ENCODE measurements around the gene HIPK2. TPM values are rescaled to one million over a fixed set of nuclear protein-coding genes. Genes with fewer than 3 reads are reported as not detected.

The HIPK2 gene
- total RNA-seq, 1 donor, result 28.8 TPM

DNA sequence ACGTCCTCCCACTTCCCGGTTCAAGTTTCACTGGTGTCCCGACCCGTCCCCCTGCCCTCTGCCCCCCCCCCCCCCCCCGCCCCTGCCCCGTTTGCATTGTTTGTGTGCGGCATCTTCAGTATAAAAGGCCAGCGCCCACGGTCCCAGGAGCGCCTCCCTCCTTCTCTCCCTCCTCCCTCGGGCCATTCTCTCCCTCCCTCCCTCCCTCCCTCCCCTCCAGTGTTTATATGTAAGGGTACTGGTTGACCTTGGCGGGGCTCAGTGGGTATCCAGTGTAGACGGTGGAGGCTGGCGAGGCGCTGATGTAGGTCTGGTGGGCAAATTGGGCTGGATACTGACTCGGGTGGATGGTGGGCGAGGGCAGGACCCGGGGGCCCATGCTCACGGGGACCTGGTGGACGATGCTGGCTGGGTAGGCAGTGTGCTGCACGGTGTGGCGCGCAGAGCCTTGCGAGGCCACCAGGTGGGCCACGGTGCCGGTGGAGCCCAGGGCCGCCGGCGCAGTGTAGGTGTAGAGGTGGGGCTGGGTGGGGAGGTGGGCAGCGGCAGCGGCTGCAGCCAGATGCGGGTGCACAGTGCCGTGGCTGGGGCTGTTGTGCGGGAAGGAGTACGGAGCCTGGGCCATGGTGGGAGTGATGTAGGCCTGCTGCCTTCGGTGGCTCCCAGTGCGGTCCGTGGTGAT is 205.0 kb downstream of the HIPK2 start:
- TF ChIP-seq, protein P1, sequence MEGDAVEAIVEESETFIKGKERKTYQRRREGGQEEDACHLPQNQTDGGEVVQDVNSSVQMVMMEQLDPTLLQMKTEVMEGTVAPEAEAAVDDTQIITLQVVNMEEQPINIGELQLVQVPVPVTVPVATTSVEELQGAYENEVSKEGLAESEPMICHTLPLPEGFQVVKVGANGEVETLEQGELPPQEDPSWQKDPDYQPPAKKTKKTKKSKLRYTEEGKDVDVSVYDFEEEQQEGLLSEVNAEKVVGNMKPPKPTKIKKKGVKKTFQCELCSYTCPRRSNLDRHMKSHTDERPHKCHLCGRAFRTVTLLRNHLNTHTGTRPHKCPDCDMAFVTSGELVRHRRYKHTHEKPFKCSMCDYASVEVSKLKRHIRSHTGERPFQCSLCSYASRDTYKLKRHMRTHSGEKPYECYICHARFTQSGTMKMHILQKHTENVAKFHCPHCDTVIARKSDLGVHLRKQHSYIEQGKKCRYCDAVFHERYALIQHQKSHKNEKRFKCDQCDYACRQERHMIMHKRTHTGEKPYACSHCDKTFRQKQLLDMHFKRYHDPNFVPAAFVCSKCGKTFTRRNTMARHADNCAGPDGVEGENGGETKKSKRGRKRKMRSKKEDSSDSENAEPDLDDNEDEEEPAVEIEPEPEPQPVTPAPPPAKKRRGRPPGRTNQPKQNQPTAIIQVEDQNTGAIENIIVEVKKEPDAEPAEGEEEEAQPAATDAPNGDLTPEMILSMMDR (IDR thresholded peaks at IDR 0.05; ENCODE audit: insufficient read depth, low read length), result no peak
- H3K4me3 ChIP-seq (ENCODE audit: low read depth, low read length), result no peak overlapping the region
- DNase-seq (ENCODE audit: low read depth), result no peak

DNA sequence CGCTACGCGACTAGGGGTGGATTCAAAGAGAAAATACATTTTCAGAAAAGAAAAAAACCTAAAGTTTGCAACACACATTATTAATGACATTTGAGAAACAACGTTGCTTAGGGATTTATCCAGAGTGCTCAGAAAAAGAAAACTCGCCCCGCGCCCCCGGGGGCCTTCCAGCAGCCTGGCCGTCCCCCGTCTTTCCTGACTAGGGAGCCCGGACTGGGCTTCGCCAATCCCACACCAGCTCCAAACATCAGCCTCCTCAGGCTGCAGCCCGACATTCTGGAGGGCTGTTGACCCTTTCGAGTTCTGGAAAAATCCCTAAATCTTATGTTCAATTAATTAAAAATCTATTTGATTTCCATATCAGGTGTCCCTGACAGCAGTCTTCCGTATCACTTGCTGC is 205.7 kb downstream of the HIPK2 start:
- DNase-seq (ENCODE audit: low read depth), result no peak
- TF ChIP-seq, protein P1 (IDR thresholded peaks at IDR 0.05; ENCODE audit: insufficient read depth, low read length), result no peak
- H3K4me3 ChIP-seq (ENCODE audit: low read depth, low read length), result no peak overlapping the region

DNA sequence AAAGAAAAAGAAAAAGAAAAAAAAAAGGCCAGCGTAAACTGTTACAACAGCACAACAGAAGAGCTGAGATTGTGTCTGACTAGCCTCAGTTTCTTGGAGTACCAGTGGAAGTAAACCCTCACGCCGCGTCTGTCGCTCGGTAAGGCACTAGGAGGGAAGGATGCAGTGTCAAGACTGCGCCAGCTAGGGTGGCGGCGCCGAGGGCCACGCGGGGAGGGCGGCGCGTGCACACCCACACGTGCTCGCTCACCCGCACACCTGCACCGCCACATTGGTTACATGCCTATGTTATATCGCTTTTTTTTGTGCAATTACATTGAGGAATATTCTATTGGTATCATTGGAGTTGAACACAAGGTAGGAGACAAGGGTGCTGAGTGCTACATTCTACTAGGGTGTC is 206.1 kb downstream of the HIPK2 start:
- DNase-seq (ENCODE audit: low read depth), result no peak
- TF ChIP-seq, protein P1 (IDR thresholded peaks at IDR 0.05; ENCODE audit: insufficient read depth, low read length), result no peak
- H3K4me3 ChIP-seq (ENCODE audit: low read depth, low read length), result no peak overlapping the region

DNA sequence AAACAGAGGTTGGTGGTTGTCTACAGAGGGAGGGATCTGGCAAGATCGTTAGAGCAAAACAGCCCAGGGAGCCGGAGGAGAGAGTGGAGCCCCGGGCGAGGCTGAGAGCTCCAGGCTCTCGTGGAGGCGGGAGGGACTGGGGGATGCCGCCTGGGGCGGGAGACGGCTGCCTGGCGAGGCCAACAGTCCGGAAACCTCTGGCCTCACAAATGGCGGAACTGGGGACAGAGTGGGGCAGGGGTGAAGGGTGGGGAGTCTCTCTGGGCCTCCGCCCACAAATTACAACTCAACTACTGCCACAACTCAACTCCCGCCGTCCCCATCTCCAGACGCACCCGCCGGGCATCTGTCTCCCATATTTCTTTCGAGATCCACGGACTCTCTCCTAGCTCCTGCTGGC is 206.6 kb downstream of the HIPK2 start:
- no peak overlapping the region for H3K4me3 ChIP-seq (ENCODE audit: low read depth, low read length)
- TF ChIP-seq, protein P1 (IDR thresholded peaks at IDR 0.05; ENCODE audit: insufficient read depth, low read length), result no peak
- DNase-seq (ENCODE audit: low read depth), result no peak

DNA sequence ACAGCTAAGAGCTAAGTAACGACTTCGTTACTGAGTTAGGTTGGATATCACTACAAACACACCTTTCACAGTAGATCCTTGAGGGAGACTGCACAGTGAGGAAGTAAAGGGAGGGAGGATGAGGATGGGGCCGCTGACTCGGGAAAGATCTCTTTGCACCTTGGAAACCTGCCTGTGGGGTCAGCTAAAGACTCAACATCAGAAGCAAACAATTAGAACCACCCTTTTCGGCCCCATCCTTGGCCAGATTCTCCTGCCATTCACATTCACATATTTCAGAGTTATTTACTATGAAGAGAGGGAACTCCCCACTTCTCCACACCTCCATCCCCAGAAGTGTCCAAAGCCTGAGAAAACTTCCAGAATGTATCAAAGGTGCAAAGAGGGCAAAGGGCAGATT is 207.2 kb downstream of the HIPK2 start:
- DNase-seq (ENCODE audit: low read depth), result no peak
- TF ChIP-seq, protein P1 (IDR thresholded peaks at IDR 0.05; ENCODE audit: insufficient read depth, low read length), result no peak

DNA sequence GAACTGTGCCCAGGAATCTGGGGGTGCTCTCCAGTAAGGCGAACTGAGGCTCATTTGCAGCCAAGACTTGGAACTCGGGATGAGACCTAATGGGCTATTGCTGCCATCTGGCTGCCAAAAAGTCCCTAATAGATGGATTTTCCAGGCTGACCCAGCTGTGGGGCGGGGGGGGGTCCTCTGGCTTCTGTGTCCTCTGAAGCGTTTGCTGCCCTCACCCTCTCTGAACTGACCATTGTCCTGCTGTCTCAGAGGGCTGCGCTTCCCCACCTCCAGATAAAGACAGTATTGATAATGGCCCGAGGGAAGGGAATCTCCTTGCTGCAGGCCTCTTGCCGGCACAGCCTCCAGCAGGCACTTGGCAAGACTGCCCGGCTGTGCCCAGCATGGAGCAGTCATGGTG is 207.7 kb downstream of the HIPK2 start:
- TF ChIP-seq, protein P1 (IDR thresholded peaks at IDR 0.05; ENCODE audit: insufficient read depth, low read length), result peak; percentile 9
- DNase-seq (ENCODE audit: low read depth), result no peak
- H3K4me3 ChIP-seq (ENCODE audit: low read depth, low read length), result no peak overlapping the region

More for the DNA sequence above, 207.2 kb downstream of the HIPK2 start:
- no peak overlapping the region for H3K4me3 ChIP-seq (ENCODE audit: low read depth, low read length)
